Measurements from ENCODE around the gene GDF9.
"Not testable (repeated sequence)": the region's sequence is repeated elsewhere in the genome, so short reads cannot be mapped to it uniquely, and the experiment has no call there.

Gene GDF9

DNA sequence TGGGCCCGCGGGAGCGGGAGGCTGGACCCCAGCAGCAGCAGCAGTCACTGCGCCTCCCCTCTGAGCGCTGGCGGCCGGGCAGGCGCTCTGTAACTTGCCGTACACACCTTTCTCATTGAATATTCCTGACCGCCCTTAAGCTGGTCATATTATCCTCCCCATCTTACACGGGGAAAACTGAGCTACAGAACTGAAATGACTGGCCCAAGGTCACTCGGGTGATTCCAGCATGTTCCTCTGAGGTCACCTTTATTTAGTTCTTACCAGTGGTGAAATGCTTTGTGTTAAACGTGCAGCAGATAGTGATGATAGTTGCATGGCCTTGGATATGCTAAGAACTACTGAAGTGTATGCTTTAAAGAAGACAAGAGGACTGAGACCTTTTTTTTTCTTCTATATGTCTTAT is 780 bp upstream of the GDF9 start:
- DNase-seq (ENCODE audit: low read depth in 2 of 2): no peak
- peak overlapping the region; percentile 89 to 90 for H3K4me3 ChIP-seq (replicated peaks in 1 of 2; ENCODE audit: low read depth in 2 of 2, low read length in 2 of 2)
- TF ChIP-seq, protein P1, sequence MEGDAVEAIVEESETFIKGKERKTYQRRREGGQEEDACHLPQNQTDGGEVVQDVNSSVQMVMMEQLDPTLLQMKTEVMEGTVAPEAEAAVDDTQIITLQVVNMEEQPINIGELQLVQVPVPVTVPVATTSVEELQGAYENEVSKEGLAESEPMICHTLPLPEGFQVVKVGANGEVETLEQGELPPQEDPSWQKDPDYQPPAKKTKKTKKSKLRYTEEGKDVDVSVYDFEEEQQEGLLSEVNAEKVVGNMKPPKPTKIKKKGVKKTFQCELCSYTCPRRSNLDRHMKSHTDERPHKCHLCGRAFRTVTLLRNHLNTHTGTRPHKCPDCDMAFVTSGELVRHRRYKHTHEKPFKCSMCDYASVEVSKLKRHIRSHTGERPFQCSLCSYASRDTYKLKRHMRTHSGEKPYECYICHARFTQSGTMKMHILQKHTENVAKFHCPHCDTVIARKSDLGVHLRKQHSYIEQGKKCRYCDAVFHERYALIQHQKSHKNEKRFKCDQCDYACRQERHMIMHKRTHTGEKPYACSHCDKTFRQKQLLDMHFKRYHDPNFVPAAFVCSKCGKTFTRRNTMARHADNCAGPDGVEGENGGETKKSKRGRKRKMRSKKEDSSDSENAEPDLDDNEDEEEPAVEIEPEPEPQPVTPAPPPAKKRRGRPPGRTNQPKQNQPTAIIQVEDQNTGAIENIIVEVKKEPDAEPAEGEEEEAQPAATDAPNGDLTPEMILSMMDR (IDR thresholded peaks at IDR 0.05; ENCODE audit: low read depth, low read length): no peak

DNA sequence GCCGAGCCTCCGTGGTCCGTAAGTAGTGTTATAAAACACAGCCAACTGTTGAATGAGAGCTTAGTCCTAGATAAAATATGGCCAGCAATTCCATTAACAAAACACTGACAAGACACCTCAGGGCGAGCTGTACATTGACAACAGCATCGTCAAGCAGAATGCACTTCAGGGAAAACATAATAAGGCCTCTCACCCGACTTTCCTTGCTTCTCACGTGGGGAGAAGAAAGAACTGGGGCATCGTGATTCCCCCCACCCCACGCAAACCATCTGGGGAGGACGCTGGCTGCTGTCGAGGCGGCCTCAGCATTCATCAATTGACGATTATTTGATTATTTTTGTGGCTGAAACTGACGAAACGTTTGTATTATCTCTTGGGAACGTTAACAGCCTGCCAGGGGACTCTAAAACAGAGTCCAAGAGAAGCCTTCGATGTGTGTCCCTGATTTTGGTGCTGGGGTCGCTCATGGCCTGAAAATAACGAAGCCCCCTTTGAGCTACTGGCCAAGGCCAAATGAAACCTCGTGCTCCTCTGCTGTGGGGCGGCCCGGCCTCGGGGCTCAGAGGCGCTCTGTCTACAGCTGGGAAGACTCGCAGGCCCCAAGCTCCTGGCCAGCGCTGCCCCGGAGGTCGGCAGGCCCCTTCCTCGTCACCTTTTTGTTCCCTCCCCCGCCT is 464 bp downstream of the GDF9 start:
- TF ChIP-seq, protein P1 (IDR thresholded peaks at IDR 0.05; ENCODE audit: low read depth, low read length): no peak
- DNase-seq (ENCODE audit: low read depth in 2 of 2): no peak
- H3K4me3 ChIP-seq (replicated peaks in 1 of 2; ENCODE audit: low read depth in 2 of 2, low read length in 2 of 2): peak overlapping the region; percentile 89 to 90

DNA sequence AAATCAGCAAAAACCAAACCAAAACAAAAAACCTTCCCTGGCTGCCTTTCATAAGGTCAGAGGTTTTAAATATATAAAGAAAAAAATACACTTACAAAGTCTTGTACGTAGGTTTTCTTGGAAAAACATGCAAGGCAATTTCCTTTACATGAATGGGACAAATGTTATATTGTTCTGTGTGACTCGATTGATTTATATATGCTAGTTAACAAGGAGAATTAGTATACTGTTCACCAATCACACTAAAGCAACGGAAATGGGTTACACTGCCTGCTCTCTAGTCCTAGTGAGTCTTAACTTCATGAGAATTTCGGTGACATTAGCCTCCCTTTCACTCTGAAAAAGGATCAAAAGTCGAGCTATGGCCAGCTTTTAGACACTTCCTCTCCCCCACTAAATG is 5.5 kb downstream of the GDF9 start:
- H3K4me3 ChIP-seq (replicated peaks in 1 of 2; ENCODE audit: low read depth in 2 of 2, low read length in 2 of 2): no peak overlapping the region
- TF ChIP-seq, protein P1 (IDR thresholded peaks at IDR 0.05; ENCODE audit: low read depth, low read length): no peak
- no peak for DNase-seq (ENCODE audit: low read depth in 2 of 2)

DNA sequence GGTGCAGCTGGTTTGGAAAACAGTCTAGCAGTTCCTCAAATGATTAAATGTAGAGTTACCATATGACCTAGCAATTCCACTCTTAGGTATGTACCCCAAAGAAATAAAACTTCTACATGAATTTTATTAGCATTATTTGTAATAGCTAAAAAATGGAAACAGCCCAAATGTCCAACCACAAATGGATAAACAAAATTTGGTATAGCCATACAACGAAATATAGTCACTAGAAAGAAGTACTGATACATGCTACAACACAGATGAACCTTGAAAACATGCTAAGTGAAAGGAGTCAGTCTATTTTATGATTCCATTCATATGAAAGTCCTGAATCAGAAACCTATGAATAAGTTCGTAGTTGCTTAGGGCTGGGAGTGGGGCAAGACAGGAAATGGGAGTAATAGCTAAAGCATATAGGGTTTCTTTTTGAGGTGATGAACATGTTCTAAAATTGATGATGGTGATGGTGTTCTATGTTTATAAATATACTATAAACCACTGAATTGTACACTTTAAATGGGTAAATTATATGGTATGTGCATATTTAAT is 6.3 kb downstream of the GDF9 start:
- DNase-seq (ENCODE audit: low read depth in 2 of 2): no peak
- TF ChIP-seq, protein P1 (IDR thresholded peaks at IDR 0.05; ENCODE audit: low read depth, low read length): no peak
- no peak overlapping the region for H3K4me3 ChIP-seq (replicated peaks in 1 of 2; ENCODE audit: low read depth in 2 of 2, low read length in 2 of 2)

DNA sequence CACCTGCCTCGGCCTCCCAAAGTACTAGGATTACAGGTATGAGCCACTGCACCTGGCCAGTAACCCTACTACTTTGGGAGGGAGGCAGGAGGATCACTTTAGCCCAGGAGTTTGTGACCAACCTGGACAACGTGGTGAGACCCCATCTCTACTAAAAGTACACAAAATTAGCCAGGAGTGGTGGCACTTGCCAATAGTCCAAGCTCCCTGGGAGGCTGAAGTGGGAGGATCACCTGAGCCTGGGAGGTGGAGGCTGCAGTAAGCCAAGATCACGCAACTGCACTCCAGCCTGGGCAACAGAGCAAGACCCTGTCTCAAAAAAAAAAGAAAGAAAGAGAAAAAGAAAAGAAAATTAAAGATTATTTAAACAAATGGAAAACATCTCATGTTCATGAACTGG is 10.3 kb downstream of the GDF9 start:
- DNase-seq (ENCODE audit: low read depth in 2 of 2): no peak
- no peak overlapping the region for H3K4me3 ChIP-seq (replicated peaks in 1 of 2; ENCODE audit: low read depth in 2 of 2, low read length in 2 of 2)
- TF ChIP-seq, protein P1 (IDR thresholded peaks at IDR 0.05; ENCODE audit: low read depth, low read length): no peak

DNA sequence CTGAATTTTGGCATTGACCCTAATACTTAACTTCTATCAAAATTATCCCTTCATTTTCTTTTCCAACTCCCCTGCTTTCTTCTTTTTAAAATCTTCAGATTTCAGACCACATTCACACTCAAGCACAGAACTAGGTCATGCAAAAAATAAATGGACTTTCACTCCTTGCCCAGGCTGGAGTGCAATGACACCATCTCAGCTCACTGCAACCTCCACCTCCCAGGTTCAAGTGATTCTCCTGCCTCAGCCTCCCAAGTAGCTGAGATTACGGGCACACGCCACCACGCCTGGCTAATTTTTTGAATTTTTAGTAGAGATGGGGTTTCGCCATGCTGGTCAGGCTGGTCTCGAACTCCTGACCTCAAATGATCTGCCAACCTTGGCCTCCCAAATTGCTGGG is 11.3 kb downstream of the GDF9 start:
- not testable (repeated sequence) for DNase-seq (ENCODE audit: low read depth in 2 of 2); H3K4me3 ChIP-seq (replicated peaks in 1 of 2; ENCODE audit: low read depth in 2 of 2, low read length in 2 of 2)

DNA sequence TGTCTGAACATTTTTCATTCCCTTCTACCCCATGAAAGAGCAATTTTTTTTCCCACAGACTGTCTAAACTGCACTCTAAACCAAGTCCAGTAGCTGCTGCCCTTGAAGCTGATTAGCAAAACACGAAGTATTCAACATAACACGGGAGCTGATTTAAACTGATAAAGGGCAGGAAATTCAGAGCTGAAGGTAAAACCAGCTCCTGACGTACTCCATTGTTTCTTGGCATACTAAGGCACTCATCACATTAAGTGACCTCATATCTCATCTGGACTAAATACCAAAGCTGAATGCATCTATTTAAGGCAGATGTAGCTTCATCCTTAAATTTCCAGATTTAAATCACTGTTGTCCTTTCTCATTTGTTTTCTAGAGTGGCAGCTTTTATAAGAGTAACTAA is 12.0 kb downstream of the GDF9 start:
- H3K4me3 ChIP-seq (replicated peaks in 1 of 2; ENCODE audit: low read depth in 2 of 2, low read length in 2 of 2): no peak overlapping the region
- TF ChIP-seq, protein P1 (IDR thresholded peaks at IDR 0.05; ENCODE audit: low read depth, low read length): no peak
- peak in 1 of 2 donors; percentile 50 for DNase-seq (ENCODE audit: low read depth in 2 of 2)

All from cardiac fibroblast (primary cell).